Spleen (tissue), 11 donors: ENCODE results near the gene MAST4. TPM values are rescaled to one million over a fixed set of nuclear protein-coding genes. Genes with fewer than 3 reads are reported as not detected.

ENCODE experiments used
- DNase-seq: peaks from one replicate; pipeline ENCODE4 v3.0.0-alpha.2; 2020
- H3K27ac ChIP-seq, 8 donors: fragments of 200-600 bp; sonication (generic) in 7 of 8; 1 replicate in 4 of 8; 2 replicates in 4 of 8; pipeline versions ENCODE4 v1.5.0 to v1.8.0; 2016 to 2021; ENCODE audit warnings: inconsistent platforms in 4 of 8, mild to moderate bottlenecking in 4 of 8, moderate library complexity in 1 of 8
- H3K27me3 ChIP-seq, 7 donors: fragments of 200-600 bp; sonication (generic) in 6 of 7; replicated peaks in 1 of 7; 1 replicate in 4 of 7; 2 replicates in 3 of 7; pipeline versions ENCODE4 v1.5.0 to v1.8.0; 2016 to 2021; ENCODE audit warnings: inconsistent platforms in 3 of 7, mild to moderate bottlenecking in 1 of 7
- H3K36me3 ChIP-seq, 6 donors: fragments of 200-600 bp; sonication (generic) in 5 of 6; 1 replicate in 4 of 6; 2 replicates in 2 of 6; pipeline versions ENCODE4 v1.5.0 to v1.8.0; 2016 to 2021; ENCODE audit warnings: inconsistent platforms in 2 of 6
- H3K4me1 ChIP-seq, 6 donors: fragments of 200-600 bp; sonication (generic) in 5 of 6; 1 replicate in 3 of 6; 2 replicates in 3 of 6; pipeline versions ENCODE4 v1.5.0 to v1.8.0; 2016 to 2021; ENCODE audit warnings: inconsistent platforms in 3 of 6
- H3K4me3 ChIP-seq, 8 donors: fragments of 200-600 bp; sonication (generic) in 7 of 8; 1 replicate in 4 of 8; 2 replicates in 4 of 8; pipeline versions ENCODE4 v1.5.0 to v1.8.0; 2016 to 2021; ENCODE audit warnings: inconsistent platforms in 4 of 8, mild to moderate bottlenecking in 4 of 8, moderate library complexity in 2 of 8
- H3K9me3 ChIP-seq, 8 donors: fragments of 200-600 bp; sonication (generic) in 7 of 8; 1 replicate in 4 of 8; 2 replicates in 4 of 8; pipeline versions ENCODE4 v1.5.0 to v1.8.0; 2016 to 2021; ENCODE audit warnings: inconsistent platforms in 4 of 8
- POLR2A ChIP-seq, 3 donors: fragments of 450-650 bp; IDR thresholded peaks; one replicate each; pipeline ENCODE4 v1.5.1; 2017; ENCODE audit warnings: antibody characterized with exemption in 3 of 3, mild to moderate bottlenecking in 1 of 3
- POLR2AphosphoS5 ChIP-seq, 3 donors: sonication (generic); formaldehyde crosslinking; IDR thresholded peaks; one replicate each; pipeline ENCODE4 v1.5.1; 2017; ENCODE audit warnings: antibody characterized with exemption in 3 of 3
- WGBS, 5 donors: extraction: QIAGEN DNeasy Blood & Tissue Kit in 3 of 5; methylation state at CpG; one replicate each; pipeline versions ENCODE4 v1.1.5 to v1.1.7; 2013 to 2018; 5-methylcytosine and 5-hydroxymethylcytosine counted together
- intact Hi-C: fragments of 100-400 bp; cut with DNase I; formaldehyde crosslinking; loops from one replicate; pipeline ENCODE4 v1.15.0; 2023; ENCODE audit warnings: low total_unique reads
- polyA plus RNA-seq, 3 donors: library from polyadenylated mRNA; stranded (reverse); fragments of 200-250 nt; gene quantifications; one replicate each; pipeline ENCODE4 v1.2.1, GENCODE V29; 2013
- total RNA-seq, 7 donors: library from RNA; depleted of rRNA in 3 of 7; stranded (reverse); fragments of >200 nt in 3 of 7; fragmentation: NEBNext Ultra II Directional in 4 of 7; extraction: Animal tissue kit (Norgen Biotek cat#: 25700) in 4 of 7; gene quantifications; one replicate each; pipeline versions ENCODE4 v1.1.0 to v1.2.1, GENCODE V29; 2016 to 2021
- TF ChIP-seq, protein P1 (sequence below), 11 experiments: fragments of 200-600 bp in 7 of 11; fragments of 450-650 bp in 4 of 11; sonication (generic) in 4 of 11; IDR thresholded peaks in 8 of 11; conservative IDR thresholded peaks in 3 of 11; 1 replicate in 7 of 11; 2 replicates in 4 of 11; pipeline versions ENCODE4 v1.4.0 to v1.8.0; 2016 to 2021; ENCODE audit warnings: antibody characterized with exemption in 11 of 11, inconsistent platforms in 4 of 11, mild to moderate bottlenecking in 1 of 11
- donor health status: healthy with polysubstance abuse.
- donor health status: DM: no; HTN: no; CAD: no; lungs with moderate emphysema.
- donor health status: DM: no; HTN: no; CAD: no.
- donor health status: Bipolar disorder and iron deficiency.
- donor health status: healthy.
- donor health status: DM: no; HTN: no; CAD: no.
- donor health status: DM: yes; HTN: yes; CAD: no.

The MAST4 gene
- total and polyA plus RNA-seq, 10 donors, result 2.5 to 43.7 (median 25.4) TPM

GRCh38 chr5:66889524-66889923, 293.3 kb downstream of the MAST4 start:
- no peak overlapping the region for H3K4me3 ChIP-seq
- TF ChIP-seq POLR2AphosphoS5 (IDR thresholded peaks at IDR 0.05) (no peak), POLR2A (IDR thresholded peaks at IDR 0.05) (no peak)
- TF ChIP-seq, protein P1, sequence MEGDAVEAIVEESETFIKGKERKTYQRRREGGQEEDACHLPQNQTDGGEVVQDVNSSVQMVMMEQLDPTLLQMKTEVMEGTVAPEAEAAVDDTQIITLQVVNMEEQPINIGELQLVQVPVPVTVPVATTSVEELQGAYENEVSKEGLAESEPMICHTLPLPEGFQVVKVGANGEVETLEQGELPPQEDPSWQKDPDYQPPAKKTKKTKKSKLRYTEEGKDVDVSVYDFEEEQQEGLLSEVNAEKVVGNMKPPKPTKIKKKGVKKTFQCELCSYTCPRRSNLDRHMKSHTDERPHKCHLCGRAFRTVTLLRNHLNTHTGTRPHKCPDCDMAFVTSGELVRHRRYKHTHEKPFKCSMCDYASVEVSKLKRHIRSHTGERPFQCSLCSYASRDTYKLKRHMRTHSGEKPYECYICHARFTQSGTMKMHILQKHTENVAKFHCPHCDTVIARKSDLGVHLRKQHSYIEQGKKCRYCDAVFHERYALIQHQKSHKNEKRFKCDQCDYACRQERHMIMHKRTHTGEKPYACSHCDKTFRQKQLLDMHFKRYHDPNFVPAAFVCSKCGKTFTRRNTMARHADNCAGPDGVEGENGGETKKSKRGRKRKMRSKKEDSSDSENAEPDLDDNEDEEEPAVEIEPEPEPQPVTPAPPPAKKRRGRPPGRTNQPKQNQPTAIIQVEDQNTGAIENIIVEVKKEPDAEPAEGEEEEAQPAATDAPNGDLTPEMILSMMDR (IDR thresholded peaks at IDR 0.05 in 8 of 11, conservative IDR thresholded peaks at IDR 0.05 in 3 of 11), result no peak
- H3K36me3 ChIP-seq, result no peaks in the 10 kb centered on the region
- intact Hi-C loops, result no loop called here
- H3K4me1 ChIP-seq, result peaks cover 0 to 3% (median 0%) of the 10 kb centered on the region in 6 donors
- H3K9me3 ChIP-seq, result no peaks in the 10 kb centered on the region
- WGBS, 5 donors, result 74 to 84% (median 82%) methylated on average over 4 of the region's 4 CpGs
- H3K27me3 ChIP-seq, result no peaks in the 10 kb centered on the region
- no peak overlapping the region for H3K27ac ChIP-seq
- no peak for DNase-seq

- Histone ChIP-seq H3K27ac (no peak overlapping the region), H3K9me3 (no peaks in the 10 kb centered on the region), H3K4me1 (peaks cover 0 to 3% (median 0%) of the 10 kb centered on the region in 6 donors), H3K4me3 (no peak overlapping the region), H3K27me3 (no peaks in the 10 kb centered on the region), H3K36me3 (no peaks in the 10 kb centered on the region)
- intact Hi-C loops, result no loop called here
- WGBS, 5 donors, result 62 to 80% (median 75%) methylated on average over 3 of the region's 3 CpGs
- DNase-seq, result no peak
- TF ChIP-seq POLR2AphosphoS5 (IDR thresholded peaks at IDR 0.05), result no peak
- TF ChIP-seq POLR2A (IDR thresholded peaks at IDR 0.05), result no peak
- TF ChIP-seq, protein P1 (IDR thresholded peaks at IDR 0.05 in 8 of 11, conservative IDR thresholded peaks at IDR 0.05 in 3 of 11), result no peak
Observed at GRCh38 chr5:66891184-66891925, 295.2 kb downstream of the MAST4 start.

- Histone ChIP-seq H3K27ac (no peak overlapping the region), H3K4me1 (peaks cover 0 to 3% (median 0%) of the 10 kb centered on the region in 6 donors), H3K9me3 (no peaks in the 10 kb centered on the region), H3K36me3 (no peaks in the 10 kb centered on the region), H3K27me3 (no peaks in the 10 kb centered on the region), H3K4me3 (no peak overlapping the region)
- intact Hi-C loops, result no loop called here
- 75 to 84% (median 80%) methylated on average over 3 of the region's 3 CpGs for WGBS, 5 donors
- DNase-seq, result no peak
- TF ChIP-seq, protein P1 (IDR thresholded peaks at IDR 0.05 in 8 of 11, conservative IDR thresholded peaks at IDR 0.05 in 3 of 11), result no peak
- TF ChIP-seq POLR2A (IDR thresholded peaks at IDR 0.05) (no peak), POLR2AphosphoS5 (IDR thresholded peaks at IDR 0.05) (no peak)
Observed at GRCh38 chr5:66892716-66893115, 296.5 kb downstream of the MAST4 start.

- no peak overlapping the region for H3K4me3 ChIP-seq
- DNase-seq, result no peak
- no peaks in the 10 kb centered on the region for H3K4me1 ChIP-seq
- intact Hi-C loops, result no loop called here
- H3K27ac ChIP-seq, result no peak overlapping the region
- TF ChIP-seq POLR2A (IDR thresholded peaks at IDR 0.05) (no peak), POLR2AphosphoS5 (IDR thresholded peaks at IDR 0.05) (no peak)
- TF ChIP-seq, protein P1 (IDR thresholded peaks at IDR 0.05 in 8 of 11, conservative IDR thresholded peaks at IDR 0.05 in 3 of 11), result no peak
- H3K9me3 ChIP-seq, result no peaks in the 10 kb centered on the region
- WGBS, 5 donors, result 93 to 99% (median 96%) methylated on average over 3 of the region's 3 CpGs
- H3K36me3 ChIP-seq, result no peaks in the 10 kb centered on the region
- no peaks in the 10 kb centered on the region for H3K27me3 ChIP-seq
Observed at GRCh38 chr5:66894480-66895240, 298.5 kb downstream of the MAST4 start.
